SU-DHL-6 (cell line): ENCODE results near the gene KCNE4.

Experiments
- H2AFZ ChIP-seq: fragments of 200-600 bp; sonication (generic); 2 replicates; pipeline ENCODE4 v1.6.1; 2014; ENCODE audit warnings: low read depth, mild to moderate bottlenecking, moderate library complexity, mixed read lengths, antibody characterized with exemption, low read length; ENCODE audit not compliant: severe bottlenecking
- H3F3A ChIP-seq: fragments of 200-600 bp; shearing (Covaris generic); 2 replicates; pipeline ENCODE4 v1.6.0; 2016; ENCODE audit warnings: antibody characterized with exemption, mild to moderate bottlenecking; ENCODE audit not compliant: insufficient read depth
- H3K27ac ChIP-seq: fragments of 200-600 bp; sonication (generic); 2 replicates; pipeline ENCODE4 v1.5.1; 2016; ENCODE audit warnings: low read depth, mild to moderate bottlenecking, low read length, moderate library complexity, mixed read lengths
- H3K27me3 ChIP-seq: fragments of 200-600 bp; sonication (generic), shearing (Covaris generic); 2 replicates; pipeline ENCODE4 v1.6.0; 2014; ENCODE audit warnings: mild to moderate bottlenecking, low read length
- H3K36me3 ChIP-seq: fragments of 200-600 bp; sonication (generic); 2 replicates; pipeline ENCODE4 v1.6.1; 2014; ENCODE audit warnings: mild to moderate bottlenecking, low read length, mixed read lengths
- H3K4me2 ChIP-seq: fragments of 300-600, 200-600 bp; shearing (Covaris generic), sonication (generic); 2 replicates; pipeline ENCODE4 v1.6.0; 2014; ENCODE audit warnings: low read length, low read depth, mild to moderate bottlenecking; ENCODE audit not compliant: poor library complexity, severe bottlenecking
- H3K4me3 ChIP-seq: fragments of 200-600 bp; sonication (generic); 2 replicates; pipeline ENCODE4 v1.5.1; 2014; ENCODE audit warnings: antibody characterized with exemption, low read length, mild to moderate bottlenecking, mixed read lengths; ENCODE audit not compliant: insufficient read depth, poor library complexity, severe bottlenecking
- H3K79me2 ChIP-seq: fragments of 200-600 bp; sonication (generic); 2 replicates; pipeline ENCODE4 v1.6.1; 2014; ENCODE audit warnings: mild to moderate bottlenecking, low read length, moderate library complexity; ENCODE audit not compliant: insufficient read depth
- H3K9ac ChIP-seq: fragments of 200-600 bp; sonication (generic); 2 replicates; pipeline ENCODE4 v1.7.0; 2014; ENCODE audit warnings: mild to moderate bottlenecking, low read length
- H3K9me2 ChIP-seq: fragments of 200-600 bp; sonication (generic); replicated peaks from 2 replicates; pipeline ENCODE4 v1.6.1; 2014; ENCODE audit warnings: low read length; ENCODE audit not compliant: insufficient read depth
- H3K9me3 ChIP-seq: fragments of 200-600 bp; sonication (generic); 2 replicates; pipeline ENCODE4 v1.6.1; 2014; ENCODE audit warnings: low read length, mixed read lengths; ENCODE audit not compliant: insufficient read depth
- H4K20me1 ChIP-seq: fragments of 200-600 bp; sonication (generic); 2 replicates; pipeline ENCODE4 v1.6.1; 2014; ENCODE audit warnings: low read depth, mild to moderate bottlenecking, antibody characterized with exemption, low read length, moderate library complexity, mixed read lengths
- EZH2phosphoT487 ChIP-seq: fragments of 200-600 bp; sonication (generic), shearing (Covaris generic); conservative IDR thresholded peaks from 2 replicates; pipeline ENCODE4 v1.6.1; 2018; ENCODE audit warnings: mild to moderate bottlenecking, antibody characterized with exemption, low read length, moderate library complexity, mixed read lengths
- TF ChIP-seq, protein P1 (sequence below): fragments of 200-600 bp; sonication (generic); IDR thresholded peaks from one replicate; pipeline ENCODE4 v1.5.1; 2017; ENCODE audit warnings: antibody characterized with exemption, mild to moderate bottlenecking, low read length, moderate library complexity; ENCODE audit not compliant: insufficient read depth, poor library complexity, severe bottlenecking

KCNE4 gene

DNA sequence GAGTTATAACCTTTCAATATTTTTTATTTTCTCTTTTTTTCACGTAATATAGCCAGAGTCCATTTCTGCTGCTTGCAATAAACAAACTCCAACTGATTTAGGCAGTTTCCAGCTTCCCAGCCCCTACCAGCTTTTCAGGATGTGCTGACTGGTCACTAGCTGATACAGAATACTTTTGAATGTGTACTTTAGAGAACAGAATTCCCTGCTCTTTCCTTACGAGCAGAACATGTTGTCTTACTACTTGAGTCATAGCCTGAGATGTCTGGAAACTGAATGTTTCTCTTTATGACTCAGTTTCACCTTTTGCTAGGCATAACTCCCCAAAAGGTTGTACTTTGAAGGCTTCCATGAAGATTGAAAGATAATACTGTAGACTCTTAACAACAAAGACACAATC lies 44.5 kb upstream of the KCNE4 start:
- no peak overlapping the region for H2AFZ ChIP-seq
- H3K4me2 ChIP-seq, result no peak overlapping the region
- no peaks in the 10 kb centered on the region for H3K9me3 ChIP-seq
- TF ChIP-seq, protein P1, sequence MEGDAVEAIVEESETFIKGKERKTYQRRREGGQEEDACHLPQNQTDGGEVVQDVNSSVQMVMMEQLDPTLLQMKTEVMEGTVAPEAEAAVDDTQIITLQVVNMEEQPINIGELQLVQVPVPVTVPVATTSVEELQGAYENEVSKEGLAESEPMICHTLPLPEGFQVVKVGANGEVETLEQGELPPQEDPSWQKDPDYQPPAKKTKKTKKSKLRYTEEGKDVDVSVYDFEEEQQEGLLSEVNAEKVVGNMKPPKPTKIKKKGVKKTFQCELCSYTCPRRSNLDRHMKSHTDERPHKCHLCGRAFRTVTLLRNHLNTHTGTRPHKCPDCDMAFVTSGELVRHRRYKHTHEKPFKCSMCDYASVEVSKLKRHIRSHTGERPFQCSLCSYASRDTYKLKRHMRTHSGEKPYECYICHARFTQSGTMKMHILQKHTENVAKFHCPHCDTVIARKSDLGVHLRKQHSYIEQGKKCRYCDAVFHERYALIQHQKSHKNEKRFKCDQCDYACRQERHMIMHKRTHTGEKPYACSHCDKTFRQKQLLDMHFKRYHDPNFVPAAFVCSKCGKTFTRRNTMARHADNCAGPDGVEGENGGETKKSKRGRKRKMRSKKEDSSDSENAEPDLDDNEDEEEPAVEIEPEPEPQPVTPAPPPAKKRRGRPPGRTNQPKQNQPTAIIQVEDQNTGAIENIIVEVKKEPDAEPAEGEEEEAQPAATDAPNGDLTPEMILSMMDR, result no peak
- no peak for TF ChIP-seq EZH2phosphoT487
- H3K9me2 ChIP-seq, result no peaks in the 10 kb centered on the region
- no peak overlapping the region for H3K9ac ChIP-seq
- H3K27ac ChIP-seq, result no peak overlapping the region
- no peaks in the 10 kb centered on the region; the same call in 1 of the 2 replicates for H3K27me3 ChIP-seq
- no peaks in the 10 kb centered on the region for H3K79me2 ChIP-seq
- no peak overlapping the region for H3K4me3 ChIP-seq
- H3K36me3 ChIP-seq, result no peaks in the 10 kb centered on the region
- H4K20me1 ChIP-seq, result no peaks in the 10 kb centered on the region
- no peaks in the 10 kb centered on the region for H3F3A ChIP-seq

DNA sequence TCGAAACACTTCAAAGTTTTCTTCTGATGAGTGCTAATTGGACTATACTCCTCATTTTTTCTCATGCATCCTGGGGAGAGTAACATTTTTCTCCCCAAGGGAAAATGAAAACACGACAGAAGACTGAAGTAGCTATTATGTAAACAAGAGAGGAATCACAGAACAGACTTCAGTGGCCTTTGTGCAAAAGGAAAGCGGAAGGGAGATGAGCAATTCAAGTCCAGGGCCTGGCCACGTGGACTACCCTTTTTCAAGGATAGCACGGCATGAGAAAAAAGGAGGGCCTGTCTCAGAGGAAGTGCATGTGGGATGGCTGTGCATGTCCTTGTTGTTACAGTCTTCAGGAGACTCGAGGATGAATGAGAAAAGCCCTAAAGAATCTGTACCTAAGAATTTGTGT lies 43.8 kb upstream of the KCNE4 start:
- no peaks in the 10 kb centered on the region for H3K79me2 ChIP-seq
- H3K27me3 ChIP-seq, result no peaks in the 10 kb centered on the region; the same call in 1 of the 2 replicates
- H3F3A ChIP-seq, result no peaks in the 10 kb centered on the region
- no peaks in the 10 kb centered on the region for H3K9me2 ChIP-seq
- no peak overlapping the region for H3K9ac ChIP-seq
- H3K9me3 ChIP-seq, result no peaks in the 10 kb centered on the region
- no peak overlapping the region for H3K4me2 ChIP-seq
- H4K20me1 ChIP-seq, result no peaks in the 10 kb centered on the region
- TF ChIP-seq, protein P1, result no peak
- no peak for TF ChIP-seq EZH2phosphoT487
- H3K4me3 ChIP-seq, result no peak overlapping the region
- H3K36me3 ChIP-seq, result no peaks in the 10 kb centered on the region
- H2AFZ ChIP-seq, result no peak overlapping the region
- H3K27ac ChIP-seq, result no peak overlapping the region

DNA sequence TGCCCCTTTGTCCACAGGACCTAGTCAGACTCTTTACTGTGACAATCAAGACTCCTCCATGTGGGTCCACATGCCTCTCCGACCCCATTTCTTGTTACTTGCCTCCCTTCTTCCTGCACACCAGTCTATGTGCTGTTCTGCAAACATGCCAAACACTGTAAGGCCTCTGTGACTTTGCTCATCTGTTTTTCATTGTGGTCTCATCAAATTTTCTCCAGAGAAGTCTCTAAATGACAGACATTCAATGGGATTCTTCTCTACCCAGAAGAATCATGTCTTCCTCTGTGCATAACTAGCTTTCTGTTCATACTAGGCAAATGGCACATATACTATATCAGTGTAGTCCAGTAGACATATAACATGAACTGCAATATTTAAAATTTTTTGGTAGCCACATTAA lies 43.0 kb upstream of the KCNE4 start:
- Histone ChIP-seq H3K4me3 (no peak overlapping the region), H2AFZ (no peak overlapping the region), H3K27me3 (no peaks in the 10 kb centered on the region; the same call in 1 of the 2 replicates), H3K36me3 (no peaks in the 10 kb centered on the region), H3K9me2 (no peaks in the 10 kb centered on the region), H3F3A (no peaks in the 10 kb centered on the region), H3K9ac (no peak overlapping the region), H3K9me3 (no peaks in the 10 kb centered on the region), H3K27ac (no peak overlapping the region), H4K20me1 (no peaks in the 10 kb centered on the region), H3K4me2 (no peak overlapping the region), H3K79me2 (no peaks in the 10 kb centered on the region)
- TF ChIP-seq, protein P1, result no peak

DNA sequence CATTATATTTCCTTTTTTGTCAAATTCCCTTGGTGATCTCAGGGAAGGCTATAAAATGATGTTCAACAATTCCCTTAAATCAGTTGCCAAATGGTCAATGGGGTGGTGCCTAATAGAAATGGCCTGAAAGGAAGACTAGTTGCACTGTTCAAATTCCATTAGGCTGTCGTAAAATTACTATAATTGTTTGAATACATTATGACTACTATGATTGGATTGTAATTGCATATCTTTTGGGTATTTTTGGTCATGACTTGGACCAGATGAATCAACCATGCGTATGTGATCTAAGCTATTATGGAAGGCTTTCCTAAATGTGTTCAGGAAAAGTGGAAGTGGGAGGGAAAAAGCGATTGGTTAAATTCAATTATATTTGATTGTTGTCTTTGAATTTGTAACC lies 41.3 kb upstream of the KCNE4 start:
- Histone ChIP-seq H3K9me3 (no peaks in the 10 kb centered on the region), H3K27ac (no peak overlapping the region), H2AFZ (no peak overlapping the region), H3K27me3 (no peaks in the 10 kb centered on the region), H4K20me1 (no peaks in the 10 kb centered on the region), H3F3A (no peaks in the 10 kb centered on the region), H3K4me3 (no peak overlapping the region), H3K4me2 (no peak overlapping the region), H3K79me2 (no peaks in the 10 kb centered on the region), H3K9me2 (no peaks in the 10 kb centered on the region), H3K9ac (no peak overlapping the region), H3K36me3 (no peaks in the 10 kb centered on the region)
- TF ChIP-seq EZH2phosphoT487, result no peak
